Neural progenitor cell (in vitro differentiated cells): ENCODE results near the gene MT1X. TPM values are rescaled to one million over a fixed set of nuclear protein-coding genes. Genes with fewer than 3 reads are reported as not detected.

Experiments used
- DNase-seq: peaks from one replicate; pipeline ENCODE4 v3.0.0-alpha.2; 2016; ENCODE audit warnings: low spot score
- H2AFZ ChIP-seq: fragments of 200-600 bp; sonication (generic); replicated peaks from 2 replicates; pipeline ENCODE4 v1.6.1; 2016; ENCODE audit warnings: antibody characterized with exemption
- H3F3A ChIP-seq: fragments of 200-600 bp; sonication (generic); 2 replicates; pipeline ENCODE4 v1.6.1; 2016; ENCODE audit warnings: antibody characterized with exemption, low read depth
- H3K27ac ChIP-seq: fragments of 200-600 bp; sonication (generic); 2 replicates; pipeline ENCODE4 v1.5.1; 2016; ENCODE audit warnings: mild to moderate bottlenecking
- H3K27me3 ChIP-seq: fragments of 200-600 bp; sonication (generic); 2 replicates; pipeline ENCODE4 v1.6.1; 2016; ENCODE audit warnings: mild to moderate bottlenecking, moderate library complexity
- H3K36me3 ChIP-seq: fragments of 200-600 bp; sonication (generic); 2 replicates; pipeline ENCODE4 v1.5.1; 2016
- H3K4me1 ChIP-seq: fragments of 200-600 bp; sonication (generic); 2 replicates; pipeline ENCODE4 v1.6.1; 2016; ENCODE audit warnings: mixed run types
- H3K4me2 ChIP-seq: fragments of 200-600 bp; sonication (generic); 2 replicates; pipeline ENCODE4 v1.6.1; 2016
- H3K4me3 ChIP-seq: fragments of 200-600 bp; sonication (generic); 2 replicates; pipeline ENCODE4 v1.5.1; 2016
- H3K79me2 ChIP-seq: fragments of 200-600 bp; sonication (generic); 2 replicates; pipeline ENCODE4 v1.6.1; 2016; ENCODE audit warnings: low read depth
- H3K9ac ChIP-seq: fragments of 200-600 bp; sonication (generic); 2 replicates; pipeline ENCODE4 v1.6.1; 2016
- H3K9me3 ChIP-seq: fragments of 200-600 bp; sonication (generic); 2 replicates; pipeline ENCODE4 v1.5.1; 2016; ENCODE audit warnings: low read depth
- H4K20me1 ChIP-seq: fragments of 200-600 bp; sonication (generic); 2 replicates; pipeline ENCODE4 v1.6.1; 2016; ENCODE audit warnings: low read depth
- H3K27ac Mint-ChIP-seq: 3 replicates; pipeline ENCODE4 v1.8.0; 2021; ENCODE audit warnings: mixed read lengths
- H3K27me3 Mint-ChIP-seq: 2 replicates; pipeline ENCODE4 v1.8.0; 2022; ENCODE audit warnings: low read depth, mild to moderate bottlenecking, inconsistent platforms, moderate library complexity, mixed read lengths; ENCODE audit not compliant: insufficient read depth
- H3K36me3 Mint-ChIP-seq: 3 replicates; pipeline ENCODE4 v1.8.0; 2021; ENCODE audit warnings: mixed read lengths
- H3K4me1 Mint-ChIP-seq: 3 replicates; pipeline ENCODE4 v1.8.0; 2021; ENCODE audit warnings: mixed read lengths
- H3K4me3 Mint-ChIP-seq: 3 replicates; pipeline ENCODE4 v1.8.0; 2021; ENCODE audit warnings: mild to moderate bottlenecking, moderate library complexity, mixed read lengths
- H3K9me3 Mint-ChIP-seq: 3 replicates; pipeline ENCODE4 v1.8.0; 2020; ENCODE audit warnings: mixed read lengths
- CTCF ChIP-seq: fragments of 200-600 bp; sonication (generic); IDR thresholded peaks from 2 replicates; pipeline ENCODE4 v1.5.1; 2017; ENCODE audit warnings: antibody characterized with exemption, mild to moderate bottlenecking
- EZH2 ChIP-seq: fragments of 200-600 bp; sonication (generic); IDR thresholded peaks from 2 replicates; pipeline ENCODE4 v1.6.1; 2017; ENCODE audit warnings: antibody characterized with exemption, mild to moderate bottlenecking, moderate library complexity
- EZH2phosphoT487 ChIP-seq: fragments of 200-600 bp; sonication (generic); IDR thresholded peaks from 2 replicates; pipeline ENCODE4 v1.6.1; 2017; ENCODE audit warnings: antibody characterized with exemption
- total RNA-seq: library from RNA; depleted of rRNA; stranded (reverse); fragments of >200 nt; gene quantifications from 2 replicates; pipeline ENCODE4 v1.2.3, GENCODE V29; 2015; ENCODE audit warnings: low replicate concordance

Gene MT1X
- total RNA-seq, 1 donor from 2014 or later, result not detected

- TF ChIP-seq EZH2phosphoT487, result no peak
- no peak for TF ChIP-seq CTCF
- no peak for TF ChIP-seq EZH2
- H2AFZ ChIP-seq, result no peak overlapping the region
- Mint-ChIP-seq H3K27me3 (peaks cover 17% of the 10 kb centered on the region), H3K36me3 (peaks cover 3% of the 10 kb centered on the region), H3K27ac (no peak overlapping the region), H3K4me1 (peaks cover 22% of the 10 kb centered on the region), H3K4me3 (peak overlapping the region; percentile 89), H3K9me3 (peaks cover 14% of the 10 kb centered on the region)
- H3K9me3 ChIP-seq, result no peaks in the 10 kb centered on the region
- no peaks in the 10 kb centered on the region for H4K20me1 ChIP-seq
- H3K36me3 ChIP-seq, result no peaks in the 10 kb centered on the region
- peaks cover 5% of the 10 kb centered on the region for H3K4me1 ChIP-seq
- H3K9ac ChIP-seq, result no peak overlapping the region
- H3K27me3 ChIP-seq, result peaks cover 61% of the 10 kb centered on the region
- H3F3A ChIP-seq, result peaks cover 5% of the 10 kb centered on the region
- H3K4me3 ChIP-seq, result no peak overlapping the region
- no peak for DNase-seq
- no peak overlapping the region for H3K27ac ChIP-seq
- no peaks in the 10 kb centered on the region for H3K79me2 ChIP-seq
- peak overlapping the region; percentile 93 for H3K4me2 ChIP-seq
Observed at GRCh38 chr16:56683424-56684172, 1.3 kb downstream of the MT1X start.

- H3K9me3 ChIP-seq, result no peaks in the 10 kb centered on the region
- H3K79me2 ChIP-seq, result no peaks in the 10 kb centered on the region
- Mint-ChIP-seq H3K27me3 (peaks cover 17% of the 10 kb centered on the region), H3K4me3 (peak overlapping the region; percentile 89), H3K27ac (no peak overlapping the region), H3K36me3 (peaks cover 3% of the 10 kb centered on the region), H3K4me1 (peaks cover 24% of the 10 kb centered on the region), H3K9me3 (peaks cover 14% of the 10 kb centered on the region)
- no peak overlapping the region for H3K27ac ChIP-seq
- no peak overlapping the region for H3K4me2 ChIP-seq
- no peak overlapping the region for H2AFZ ChIP-seq
- peaks cover 53% of the 10 kb centered on the region for H3K27me3 ChIP-seq
- H4K20me1 ChIP-seq, result no peaks in the 10 kb centered on the region
- H3F3A ChIP-seq, result peaks cover 5% of the 10 kb centered on the region
- no peaks in the 10 kb centered on the region for H3K36me3 ChIP-seq
- peaks cover 5% of the 10 kb centered on the region for H3K4me1 ChIP-seq
- no peak for TF ChIP-seq EZH2
- DNase-seq, result no peak
- H3K9ac ChIP-seq, result no peak overlapping the region
- H3K4me3 ChIP-seq, result no peak overlapping the region
Observed at GRCh38 chr16:56684256-56684925, 2.1 kb downstream of the MT1X start.

GRCh38 chr16:56684926-56685590 is 2.8 kb downstream of the MT1X start:
- no peak overlapping the region for H2AFZ ChIP-seq
- H4K20me1 ChIP-seq, result no peaks in the 10 kb centered on the region
- Mint-ChIP-seq H3K4me1 (peaks cover 24% of the 10 kb centered on the region), H3K4me3 (no peak overlapping the region), H3K27ac (no peak overlapping the region), H3K36me3 (peaks cover 3% of the 10 kb centered on the region), H3K9me3 (peaks cover 14% of the 10 kb centered on the region), H3K27me3 (peaks cover 20% of the 10 kb centered on the region)
- TF ChIP-seq CTCF (no peak), EZH2 (no peak), EZH2phosphoT487 (no peak)
- H3K27ac ChIP-seq, result no peak overlapping the region
- H3K9ac ChIP-seq, result no peak overlapping the region
- H3K4me1 ChIP-seq, result peaks cover 5% of the 10 kb centered on the region
- no peak overlapping the region for H3K4me2 ChIP-seq
- no peaks in the 10 kb centered on the region for H3K79me2 ChIP-seq
- no peaks in the 10 kb centered on the region for H3K9me3 ChIP-seq
- peaks cover 5% of the 10 kb centered on the region for H3F3A ChIP-seq
- no peak overlapping the region for H3K4me3 ChIP-seq
- no peaks in the 10 kb centered on the region for H3K36me3 ChIP-seq
- H3K27me3 ChIP-seq, result peaks cover 48% of the 10 kb centered on the region
- no peak for DNase-seq
